GM06990 (cell line): Measurements from ENCODE around the gene VOPP1.
A peak's percentile ranks its signal among the peaks of the same experiment; 100 is the strongest.

Source experiments
- DNase-seq: peaks from one replicate; pipeline ENCODE4 v3.0.0-alpha.2; 2011; ENCODE audit not compliant: insufficient read length; ENCODE audit errors: extremely low read depth
- H3K27me3 ChIP-seq: replicated peaks from 2 replicates; pipeline ENCODE4 v1.6.0; 2011; ENCODE audit warnings: low read length; ENCODE audit not compliant: control insufficient read depth, insufficient read depth
- H3K36me3 ChIP-seq: 2 replicates; pipeline ENCODE4 v1.5.1; 2011; ENCODE audit warnings: low read length; ENCODE audit not compliant: control insufficient read depth, insufficient read depth
- H3K4me3 ChIP-seq: replicated peaks from 2 replicates; pipeline ENCODE4 v1.5.1; 2011; ENCODE audit warnings: low read depth, mild to moderate bottlenecking, control low read depth, low read length
- CTCF ChIP-seq: IDR thresholded peaks from 2 replicates; pipeline ENCODE4 v1.5.1; 2011; ENCODE audit warnings: low read length, control low read depth, mild to moderate bottlenecking, inconsistent platforms; ENCODE audit not compliant: insufficient read depth, poor library complexity, severe bottlenecking

VOPP1 gene

DNA sequence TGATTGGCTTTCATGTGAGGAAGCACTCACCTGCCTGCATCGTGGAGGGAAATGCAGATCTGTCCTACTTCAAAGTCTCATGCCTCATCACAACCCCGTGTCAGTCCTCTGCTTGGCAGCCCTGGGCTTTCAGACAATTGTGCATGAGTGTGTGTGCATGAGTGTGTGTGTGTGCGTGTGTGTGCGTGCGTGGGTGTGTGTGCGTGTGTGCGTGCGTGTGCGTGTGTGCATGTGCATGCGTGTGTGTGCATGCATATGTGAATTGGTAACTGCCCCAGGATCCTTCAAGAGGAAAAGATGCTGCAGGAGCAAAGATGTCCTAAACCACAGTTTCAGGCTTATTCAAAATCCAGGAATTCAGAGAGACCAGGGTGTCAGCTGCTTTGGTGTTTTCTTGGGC, 135.8 kb downstream of the VOPP1 start:
- no peak for DNase-seq
- no peaks in the 10 kb centered on the region for H3K27me3 ChIP-seq
- TF ChIP-seq CTCF = no peak
- H3K36me3 ChIP-seq = peaks cover 2% of the 10 kb centered on the region; the same call in 1 of the 2 replicates
- H3K4me3 ChIP-seq = no peak overlapping the region

DNA sequence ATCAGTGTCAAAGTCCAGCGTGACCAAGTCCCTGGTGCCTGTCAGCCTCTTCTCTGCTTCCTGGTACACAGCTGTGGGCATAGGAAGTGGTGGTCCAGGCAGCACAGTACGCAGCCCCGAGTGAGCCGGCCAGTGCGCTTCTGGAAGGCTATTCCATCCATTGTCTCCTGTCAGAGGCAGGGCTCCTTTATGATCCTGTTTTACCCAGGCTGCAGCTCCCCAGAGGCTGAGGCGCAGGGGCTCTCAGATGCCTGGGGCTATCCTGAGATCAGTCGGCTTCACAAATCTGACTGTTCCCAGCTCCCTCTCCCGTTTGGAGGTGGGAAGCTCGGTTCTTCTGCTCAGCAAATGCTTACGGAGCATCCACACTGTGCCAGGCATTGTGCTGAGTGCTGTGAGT, 136.8 kb downstream of the VOPP1 start:
- DNase-seq = no peak
- Histone ChIP-seq H3K36me3 (peaks cover 2% of the 10 kb centered on the region; the same call in 1 of the 2 replicates), H3K4me3 (no peak overlapping the region), H3K27me3 (no peaks in the 10 kb centered on the region)
- TF ChIP-seq CTCF = no peak

DNA sequence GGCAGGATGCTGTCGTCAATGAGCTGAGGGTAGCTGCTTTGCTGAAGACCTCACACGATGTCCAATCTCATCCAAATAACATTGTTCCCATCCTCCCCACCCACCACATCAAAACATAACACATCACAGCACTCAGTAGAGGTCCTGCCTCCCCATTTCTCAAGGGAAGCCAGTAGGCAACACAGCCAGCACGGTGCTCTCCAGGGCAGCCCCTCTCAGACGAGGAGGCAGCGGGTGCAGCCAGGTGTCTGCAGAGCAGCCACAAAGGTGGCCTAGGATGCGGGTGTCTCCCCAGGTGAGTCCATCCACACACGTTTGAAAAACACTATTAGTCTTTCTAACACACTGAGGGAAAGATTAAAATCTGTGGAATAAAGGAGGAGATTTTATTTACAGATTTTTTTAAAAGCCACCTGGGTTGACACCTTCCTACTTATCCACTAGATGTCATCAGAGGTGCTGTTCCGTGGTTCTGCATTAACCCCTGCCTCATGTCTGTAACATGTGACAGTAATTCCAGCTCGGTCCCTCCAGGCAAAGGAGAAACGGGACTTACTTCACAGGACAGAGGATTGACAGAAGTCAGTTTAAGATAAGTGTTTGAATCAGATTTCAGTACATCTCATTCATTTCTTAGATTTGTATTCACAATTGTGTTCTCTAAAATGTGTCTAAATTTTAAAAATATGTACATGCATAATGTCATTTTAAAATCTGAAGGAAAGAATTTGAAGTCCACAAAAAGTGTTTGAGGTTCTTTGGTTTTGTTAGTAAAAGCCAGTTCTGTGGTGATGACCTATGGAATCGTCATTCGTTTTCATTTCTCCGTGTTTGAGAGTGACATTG, 139.1 kb downstream of the VOPP1 start:
- H3K27me3 ChIP-seq = no peaks in the 10 kb centered on the region
- TF ChIP-seq CTCF = peak; percentile 53
- peaks cover 5% of the 10 kb centered on the region for H3K36me3 ChIP-seq
- no peak overlapping the region for H3K4me3 ChIP-seq
- no peak for DNase-seq

DNA sequence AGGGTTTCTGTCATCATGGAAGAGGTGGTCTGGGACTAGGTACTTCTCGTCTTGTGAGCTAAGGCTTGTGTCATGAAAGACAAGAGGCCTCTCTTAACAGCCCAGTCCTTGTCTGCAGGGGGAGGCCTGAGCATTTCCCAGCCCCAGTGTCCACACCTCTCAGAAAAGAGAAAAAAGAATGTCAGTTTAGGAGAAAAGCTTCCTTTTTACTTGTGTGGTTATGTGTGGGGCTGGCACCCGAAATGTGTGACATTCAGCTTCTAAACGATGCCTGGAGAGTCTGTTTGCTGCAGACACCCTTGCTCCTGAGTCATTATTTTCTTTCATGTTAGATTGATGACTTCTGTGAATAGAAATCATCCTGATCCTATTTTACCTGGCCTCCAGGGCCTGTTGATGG, 139.8 kb downstream of the VOPP1 start:
- peaks cover 5% of the 10 kb centered on the region for H3K36me3 ChIP-seq
- no peak for TF ChIP-seq CTCF
- DNase-seq = no peak
- H3K27me3 ChIP-seq = no peaks in the 10 kb centered on the region
- no peak overlapping the region for H3K4me3 ChIP-seq

- Histone ChIP-seq H3K27me3 (no peaks in the 10 kb centered on the region), H3K4me3 (no peak overlapping the region), H3K36me3 (peaks cover 5% of the 10 kb centered on the region)
- DNase-seq = no peak
- TF ChIP-seq CTCF = no peak
Measured at GRCh38 chr7:55431898-55432297, 140.4 kb downstream of the VOPP1 start.
